Embryonic facial prominence (tissue), 1 donor: ENCODE measurements around the gene PPP1R3E.
"Not testable (repeated sequence)": the region's sequence is repeated elsewhere in the genome, so short reads cannot be mapped to it uniquely, and the experiment has no call there.

Experiments used
- DNase-seq: peaks from one replicate; pipeline ENCODE4 v3.0.0-alpha.2; 2016; ENCODE audit errors: extremely low spot score

Gene PPP1R3E

DNA sequence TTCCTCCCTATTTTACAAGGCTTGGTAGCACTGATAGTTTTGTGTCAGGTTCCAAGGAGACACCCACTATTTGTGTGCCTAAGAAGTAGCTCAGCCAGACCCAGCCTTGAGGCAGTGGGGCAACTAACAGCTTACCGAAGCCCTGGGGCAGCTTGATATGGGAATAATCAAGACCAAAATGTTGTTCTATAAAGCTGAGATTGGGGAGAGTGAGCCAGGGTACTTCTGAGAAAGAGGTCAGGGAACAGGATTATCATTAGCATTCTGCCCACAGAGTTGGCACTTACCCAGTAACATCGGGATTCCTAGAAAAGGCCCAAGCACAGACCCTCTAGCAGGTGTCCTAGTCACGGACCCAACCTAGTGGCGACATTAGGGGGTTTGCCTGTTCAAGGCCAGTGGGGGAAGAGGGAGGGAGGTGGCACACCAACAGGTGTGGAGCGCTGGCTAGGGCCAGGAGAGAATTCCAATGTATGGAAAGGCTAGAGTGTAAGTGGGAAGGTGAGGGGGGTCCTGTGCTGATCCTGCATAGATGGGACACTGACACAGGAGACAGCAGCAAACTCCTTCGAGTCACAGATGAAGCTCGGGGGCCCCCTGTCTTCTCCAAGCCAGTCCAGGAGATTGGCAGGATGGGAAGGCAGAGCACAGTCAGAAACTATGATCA is 4.9 kb downstream of the PPP1R3E start:
- no peak for DNase-seq

DNA sequence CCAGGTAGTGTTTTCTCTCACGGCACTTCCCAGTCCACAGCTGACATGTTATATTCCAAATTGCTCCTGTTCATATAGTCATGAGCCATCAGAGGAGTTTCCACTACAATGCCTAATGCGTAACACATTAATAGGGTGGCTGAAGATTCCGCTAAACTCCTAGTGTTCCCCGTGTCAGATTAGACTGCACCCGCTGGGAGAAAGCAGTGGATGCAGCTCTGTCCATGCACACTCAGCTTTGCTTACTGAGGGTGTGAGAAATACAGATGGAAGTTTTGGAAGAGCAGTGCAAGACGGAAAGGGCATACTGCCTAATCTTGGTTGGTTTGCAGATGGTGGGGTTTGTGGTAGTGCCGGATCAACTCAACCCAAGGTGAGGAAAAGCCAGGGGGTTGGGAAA is 5.6 kb downstream of the PPP1R3E start:
- DNase-seq: no peak

DNA sequence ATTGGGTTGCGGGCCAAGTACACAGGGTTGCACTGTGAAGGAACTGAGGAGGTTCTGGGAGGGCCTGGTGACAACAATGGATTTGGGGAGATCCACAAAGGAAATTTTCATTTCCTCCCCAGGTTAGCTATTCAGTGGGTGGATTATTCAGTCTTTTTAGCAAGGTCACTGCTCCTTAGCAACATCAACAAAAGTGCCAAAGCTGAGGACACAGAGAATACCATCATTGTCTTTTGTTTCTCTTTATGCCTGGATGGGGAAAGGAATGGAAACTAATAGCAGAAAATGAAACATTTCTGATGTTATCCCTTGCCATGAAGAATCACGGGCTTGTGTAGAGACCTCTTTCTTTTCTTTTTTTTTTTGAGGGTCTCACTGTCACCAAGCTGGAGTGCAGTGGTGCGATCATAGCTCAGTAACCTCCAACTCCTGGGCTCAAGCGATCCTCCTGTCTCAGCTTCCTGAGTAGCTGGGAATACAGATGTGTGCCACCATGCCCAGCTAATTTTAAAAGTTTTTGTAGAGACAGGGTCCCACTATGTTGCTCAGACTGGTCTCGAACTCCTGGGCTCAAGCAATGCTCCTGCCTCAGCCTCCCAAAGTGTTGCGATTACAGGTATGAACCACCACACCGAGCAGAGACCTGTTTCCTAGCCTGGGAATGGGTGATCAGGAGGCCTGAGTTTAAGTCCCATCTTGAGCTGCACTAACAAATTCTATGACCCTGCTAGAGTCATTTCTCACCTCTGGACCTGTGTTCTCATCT is 6.5 kb downstream of the PPP1R3E start:
- no peak for DNase-seq

DNA sequence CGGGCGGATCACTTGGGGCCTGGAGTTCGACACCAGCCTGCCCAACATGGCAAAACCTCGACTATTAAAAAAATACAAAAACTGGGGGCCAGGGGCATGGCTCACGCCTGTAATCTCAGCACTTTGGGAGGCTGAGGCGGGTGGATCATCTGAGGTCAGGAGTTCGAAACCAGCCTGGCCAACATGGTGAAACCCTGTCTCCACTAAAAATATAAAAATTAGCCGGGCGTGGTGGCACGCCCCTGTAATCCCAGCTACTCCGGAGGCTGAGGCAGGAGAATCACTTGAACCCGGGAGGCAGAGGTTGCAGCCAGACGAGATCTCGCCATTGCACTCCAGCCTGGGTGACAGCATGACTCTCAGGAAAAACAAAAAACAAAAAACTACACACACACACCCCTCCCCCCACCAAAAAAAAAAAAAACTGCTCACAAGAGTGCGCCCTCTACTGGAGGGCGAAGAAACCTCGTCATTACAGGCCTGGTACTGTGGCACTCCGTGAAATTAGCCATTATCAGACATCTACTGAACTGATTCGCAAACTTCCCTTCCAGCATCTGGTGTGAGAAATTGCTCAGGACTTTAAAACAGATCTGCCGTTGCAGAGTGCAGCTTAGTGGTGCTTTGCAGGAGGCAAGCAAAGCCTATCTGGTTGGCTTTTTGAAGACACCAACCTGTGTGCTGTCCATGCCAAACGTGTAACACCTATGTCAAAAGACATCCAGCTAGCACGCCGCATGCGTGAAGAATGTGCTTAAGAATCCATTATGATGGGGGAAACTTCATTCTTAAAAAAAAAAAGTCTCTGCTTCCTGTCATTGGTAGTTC is 7.7 kb downstream of the PPP1R3E start:
- DNase-seq: no peak

DNA sequence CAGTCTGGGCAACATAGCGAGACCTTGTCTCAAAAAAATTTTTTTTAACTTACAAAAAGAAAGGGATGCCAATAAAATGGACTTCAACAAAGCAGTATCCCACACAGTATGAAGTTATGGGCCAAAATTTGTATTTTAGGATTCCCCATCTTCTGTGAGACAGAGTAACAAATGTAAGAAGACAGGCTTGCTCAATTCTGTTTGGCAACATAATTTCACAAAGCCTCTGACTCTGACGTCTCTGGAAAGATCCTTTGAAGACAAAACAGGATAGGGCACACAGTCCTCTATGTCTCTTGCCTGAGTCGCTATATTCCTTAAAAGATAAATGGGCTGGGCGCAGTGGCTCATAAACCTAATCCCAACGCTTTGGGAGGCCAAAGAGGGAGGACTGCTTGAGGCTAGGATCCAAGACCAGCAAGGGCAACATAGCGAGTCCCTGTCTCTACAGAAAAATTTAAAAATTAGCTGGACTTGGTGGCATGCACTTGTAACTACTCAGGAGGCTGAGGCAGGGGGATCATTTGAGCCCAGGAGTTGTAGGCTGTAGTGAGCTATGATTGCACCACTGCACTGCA is 15.7 kb downstream of the PPP1R3E start:
- no peak for DNase-seq

DNA sequence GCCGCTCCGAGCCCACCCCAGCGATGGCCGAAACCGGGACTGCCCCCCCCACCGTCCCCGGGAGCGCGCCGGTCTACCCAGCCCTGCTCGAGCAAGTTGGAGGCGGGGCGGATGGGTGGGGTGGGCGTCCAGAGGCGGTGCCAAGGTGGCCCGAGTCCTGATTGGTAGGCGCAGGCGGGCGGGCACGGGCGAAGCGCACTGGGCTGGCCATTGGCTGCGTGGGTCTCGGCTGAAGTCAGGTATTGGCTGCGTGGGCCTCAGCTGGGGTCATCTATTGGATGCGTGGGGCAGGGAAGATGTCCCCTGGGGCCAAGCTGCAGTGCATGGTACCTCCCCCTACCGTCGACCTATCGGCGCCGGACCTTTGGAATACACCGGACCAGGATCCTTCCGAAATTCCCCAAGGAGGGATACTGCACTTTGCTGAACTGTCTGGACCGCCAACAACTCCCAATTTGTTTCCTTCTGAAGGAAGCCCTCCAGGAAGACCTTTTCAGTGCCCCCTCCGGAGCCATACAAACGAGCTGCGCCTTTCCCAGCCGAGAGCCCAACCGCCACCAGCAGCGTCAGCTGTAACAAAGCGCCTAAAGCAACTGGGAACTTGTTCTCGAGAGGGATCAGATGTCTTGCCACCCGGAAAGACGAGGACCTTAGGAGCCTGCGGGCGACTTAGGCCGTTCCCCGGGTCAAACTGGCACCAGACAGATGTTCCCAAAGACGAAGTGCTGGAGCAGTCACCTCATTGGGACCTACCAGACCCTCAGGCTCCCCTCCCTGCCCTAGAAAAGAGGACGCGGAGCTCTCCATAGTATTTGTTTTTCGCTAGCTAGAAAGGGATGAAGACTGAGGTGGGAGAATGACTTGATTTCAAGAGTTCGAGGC is 16.4 kb downstream of the PPP1R3E start, which contains the start of gene HOMEZ:
Gene HOMEZ, minus strand, starts transcription at position 113 of the 882 bp plus-strand sequence. CDS start 180 bp downstream, outside the sequence.
- DNase-seq: peak; percentile 93

DNA sequence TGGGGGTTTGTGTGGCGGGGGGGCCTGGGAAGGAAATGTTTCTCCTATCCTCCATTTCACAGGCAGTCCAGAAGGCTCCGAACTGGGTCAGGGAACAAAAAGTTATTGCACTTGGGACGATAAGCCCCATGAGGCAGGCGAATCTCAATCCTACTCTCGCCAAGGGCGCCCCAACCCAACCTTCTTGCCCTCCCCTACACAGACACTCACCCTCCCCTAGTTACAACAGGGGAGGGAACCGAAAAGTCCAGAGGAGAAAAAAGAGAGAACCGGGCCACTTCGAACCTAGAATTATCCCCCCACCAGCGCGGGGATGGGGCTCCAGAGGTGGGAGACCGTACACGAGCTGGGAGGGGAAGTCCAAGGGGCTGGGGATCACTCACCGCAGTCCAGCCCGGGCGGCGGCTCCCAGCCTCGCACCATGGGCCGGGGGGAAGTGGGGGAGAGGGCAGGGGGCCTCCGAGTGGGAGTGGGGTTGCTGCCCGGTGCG is 17.1 kb downstream of the PPP1R3E start:
- no peak for DNase-seq

DNA sequence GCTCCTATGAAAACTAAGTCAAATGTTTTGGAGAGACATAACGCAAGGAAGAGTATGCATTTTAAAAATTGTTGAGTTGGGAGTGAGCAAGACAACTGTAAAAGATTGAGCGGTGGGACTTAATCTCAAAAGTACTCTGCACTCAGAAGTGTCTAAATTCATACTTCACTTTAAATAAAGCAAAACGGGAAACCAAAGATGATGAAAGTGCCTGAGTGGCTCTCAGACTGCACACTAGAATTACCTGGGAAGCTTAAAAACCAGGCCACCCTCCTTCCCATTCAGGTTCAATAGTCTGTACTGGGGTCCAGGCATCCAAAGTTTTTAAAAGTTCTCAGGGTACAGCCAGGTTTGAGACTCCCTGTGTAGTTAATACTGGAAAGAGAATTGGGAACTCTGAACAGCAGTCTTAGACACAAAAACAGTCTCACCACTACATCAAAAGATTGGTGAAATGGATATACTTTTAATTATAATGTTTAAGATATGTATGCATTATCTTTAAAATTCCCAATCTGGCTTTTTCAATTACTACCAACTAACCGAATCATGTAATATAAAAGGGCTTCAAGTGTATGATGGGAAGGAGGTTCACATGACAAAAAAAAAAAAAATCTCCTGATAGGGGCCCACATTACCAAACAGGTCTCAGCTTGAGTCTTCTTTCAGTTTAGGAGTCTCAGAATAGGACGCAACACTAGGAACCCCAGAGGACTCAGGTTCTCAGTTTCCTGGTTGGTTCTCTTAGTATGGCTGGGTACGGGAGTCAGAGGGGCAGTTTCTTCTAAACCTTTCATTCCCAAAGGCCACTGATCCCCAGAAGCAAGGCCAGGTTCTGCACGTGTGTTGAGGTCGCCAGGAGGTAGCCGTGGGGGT is 17.8 kb downstream of the PPP1R3E start:
- DNase-seq: no peak

DNA sequence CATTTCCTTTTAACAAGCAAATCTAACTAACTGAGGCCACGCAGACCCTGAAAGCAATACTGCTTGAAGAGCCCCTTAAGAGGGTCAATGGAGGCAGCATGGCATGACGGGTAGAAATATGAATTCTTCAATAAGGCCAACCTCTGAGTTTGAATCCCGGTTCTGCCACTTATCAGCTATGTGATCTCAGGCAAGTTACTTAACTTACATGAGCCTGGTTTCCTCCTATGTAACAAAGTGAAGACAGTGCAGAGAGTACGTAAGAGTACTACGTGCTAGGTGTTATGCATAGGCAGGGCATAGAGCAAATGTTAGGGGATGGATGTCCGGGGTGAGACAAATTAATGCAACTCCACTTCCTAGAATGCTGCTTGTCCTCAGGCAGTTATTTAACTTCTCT is 21.4 kb downstream of the PPP1R3E start:
- no peak for DNase-seq

DNA sequence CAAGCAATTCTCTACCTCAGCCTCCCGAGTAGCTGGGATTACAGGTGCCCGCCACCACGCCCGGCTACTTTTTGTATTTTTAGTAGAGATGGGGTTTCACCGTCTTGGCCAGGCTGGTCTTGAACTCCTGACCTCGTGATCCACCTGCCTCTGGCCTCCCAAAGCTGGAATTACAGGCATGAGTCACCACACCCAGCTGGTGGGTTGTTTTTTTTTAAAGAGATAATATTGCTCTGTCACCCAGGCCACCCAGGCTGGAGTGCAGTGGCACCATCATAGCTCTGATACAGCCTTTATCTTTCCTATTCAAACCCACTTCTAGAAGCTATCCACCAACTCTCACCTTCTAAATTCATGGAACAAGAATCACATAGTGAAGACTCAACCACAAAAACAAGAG is 24.7 kb downstream of the PPP1R3E start:
- DNase-seq: not testable (repeated sequence)

DNA sequence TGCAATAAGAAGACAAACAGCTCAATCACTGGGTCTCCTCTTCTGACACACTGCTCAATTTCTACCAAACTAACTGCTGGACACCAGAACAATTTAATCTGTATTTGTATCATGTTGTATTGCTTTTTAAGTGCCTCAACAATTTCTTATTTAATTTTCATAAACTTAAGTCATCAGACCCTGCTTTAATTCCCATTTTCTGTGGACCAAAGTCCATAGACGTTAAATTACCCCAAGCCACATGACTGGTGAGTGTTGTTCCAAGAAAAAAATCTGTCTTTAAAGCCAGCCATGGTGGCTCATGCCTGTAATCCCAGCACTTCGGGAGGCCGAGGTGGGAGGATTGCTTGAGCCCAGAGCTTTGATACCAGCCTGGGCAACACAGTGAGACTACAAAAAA is 25.5 kb downstream of the PPP1R3E start:
- DNase-seq: no peak

DNA sequence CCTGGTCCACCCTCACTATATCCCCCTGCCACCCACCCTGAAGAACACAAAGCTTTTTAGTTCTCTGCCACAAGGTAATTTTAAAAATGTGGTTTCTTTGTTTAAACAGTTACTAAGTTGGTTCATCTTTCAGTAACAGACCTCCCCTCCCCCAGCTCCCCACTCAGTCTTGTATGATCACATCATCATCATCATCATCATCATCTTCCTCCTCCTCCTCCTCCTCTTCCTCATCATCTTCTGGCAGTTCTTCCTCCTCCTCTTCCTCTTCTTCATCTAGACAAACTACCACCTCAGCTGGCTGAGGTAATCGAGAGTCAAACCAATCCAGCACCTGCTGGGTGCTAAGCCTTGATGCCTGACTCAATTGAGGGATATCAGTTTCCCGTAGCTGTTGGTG is 27.2 kb downstream of the PPP1R3E start:
- no peak for DNase-seq

DNA sequence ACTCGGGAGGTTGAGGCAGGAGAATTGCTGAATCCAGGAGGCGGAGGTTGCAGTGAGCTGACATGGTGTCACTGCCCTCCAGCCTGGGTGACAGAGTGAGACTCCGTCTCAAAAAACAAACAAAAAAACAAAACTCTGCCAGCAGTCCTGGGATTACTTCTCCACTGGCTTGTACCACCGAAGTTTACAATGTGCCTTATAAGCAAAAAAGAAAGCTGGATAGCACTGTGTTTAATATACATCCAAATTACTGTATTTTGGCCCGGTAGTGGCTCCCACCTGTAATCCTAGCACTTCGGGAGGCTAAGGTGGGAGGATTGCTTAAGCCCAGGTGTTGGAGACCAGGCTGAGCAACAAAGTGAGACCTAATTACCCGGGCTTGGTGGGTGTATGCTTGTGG is 33.5 kb downstream of the PPP1R3E start:
- no peak for DNase-seq

DNA sequence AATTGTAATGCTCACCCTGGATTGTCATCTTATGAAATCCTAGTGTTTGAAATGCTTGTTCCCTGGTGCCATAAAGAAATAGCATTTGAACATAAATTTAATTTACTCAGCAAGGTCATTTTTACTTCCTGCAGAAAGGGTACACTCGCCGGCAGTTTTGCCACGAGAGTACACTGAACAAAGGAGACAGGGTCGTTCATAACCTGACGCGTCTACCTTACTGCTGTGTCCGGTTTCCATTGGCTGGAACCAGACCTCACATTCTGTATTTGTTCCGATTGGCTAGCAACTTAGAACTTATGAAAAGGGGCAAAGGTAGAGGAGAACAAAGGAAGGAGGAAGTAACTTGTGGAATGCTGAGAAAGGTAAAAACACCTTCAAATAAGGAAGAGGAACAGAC is 41.8 kb downstream of the PPP1R3E start:
- DNase-seq: not testable (repeated sequence)

DNA sequence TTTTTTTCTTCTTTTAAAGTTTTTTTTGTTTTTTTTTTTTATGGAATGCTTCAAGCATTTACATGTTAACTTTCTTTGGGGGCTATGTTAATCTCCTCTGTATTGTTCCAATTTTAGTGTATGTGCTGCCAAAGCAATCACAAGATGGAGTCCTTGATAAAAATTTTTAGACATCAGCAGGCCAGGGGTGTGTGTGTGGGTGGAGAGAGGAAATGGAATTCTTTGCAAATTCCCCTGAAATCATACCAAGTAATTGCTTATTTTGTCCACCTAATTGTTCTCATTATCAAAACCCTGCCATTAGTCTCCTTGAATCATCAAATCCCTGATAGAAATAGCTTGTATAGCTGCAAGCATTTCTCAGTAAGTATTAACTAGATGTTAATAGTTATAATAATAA is 43.2 kb downstream of the PPP1R3E start:
- no peak for DNase-seq

DNA sequence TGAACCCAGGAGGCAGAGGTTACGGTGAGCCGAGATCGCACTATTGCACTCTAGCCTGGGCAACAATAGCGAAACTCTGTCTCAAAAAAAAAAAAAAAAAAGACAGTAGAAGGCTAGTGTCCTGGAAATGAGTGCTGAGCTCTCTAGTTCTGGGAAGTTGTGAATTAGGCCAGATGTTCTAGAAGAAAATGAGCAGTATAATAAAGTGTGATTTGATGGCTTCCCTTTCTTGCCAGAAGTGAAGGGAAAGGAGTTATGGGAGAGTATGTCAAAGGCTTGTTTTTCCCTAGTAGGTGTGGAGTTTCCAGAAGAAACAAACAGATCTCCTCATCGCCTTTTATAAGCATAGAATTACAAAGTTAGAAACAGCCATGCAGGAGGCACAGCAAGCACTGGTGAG is 44.4 kb downstream of the PPP1R3E start:
- no peak for DNase-seq

DNA sequence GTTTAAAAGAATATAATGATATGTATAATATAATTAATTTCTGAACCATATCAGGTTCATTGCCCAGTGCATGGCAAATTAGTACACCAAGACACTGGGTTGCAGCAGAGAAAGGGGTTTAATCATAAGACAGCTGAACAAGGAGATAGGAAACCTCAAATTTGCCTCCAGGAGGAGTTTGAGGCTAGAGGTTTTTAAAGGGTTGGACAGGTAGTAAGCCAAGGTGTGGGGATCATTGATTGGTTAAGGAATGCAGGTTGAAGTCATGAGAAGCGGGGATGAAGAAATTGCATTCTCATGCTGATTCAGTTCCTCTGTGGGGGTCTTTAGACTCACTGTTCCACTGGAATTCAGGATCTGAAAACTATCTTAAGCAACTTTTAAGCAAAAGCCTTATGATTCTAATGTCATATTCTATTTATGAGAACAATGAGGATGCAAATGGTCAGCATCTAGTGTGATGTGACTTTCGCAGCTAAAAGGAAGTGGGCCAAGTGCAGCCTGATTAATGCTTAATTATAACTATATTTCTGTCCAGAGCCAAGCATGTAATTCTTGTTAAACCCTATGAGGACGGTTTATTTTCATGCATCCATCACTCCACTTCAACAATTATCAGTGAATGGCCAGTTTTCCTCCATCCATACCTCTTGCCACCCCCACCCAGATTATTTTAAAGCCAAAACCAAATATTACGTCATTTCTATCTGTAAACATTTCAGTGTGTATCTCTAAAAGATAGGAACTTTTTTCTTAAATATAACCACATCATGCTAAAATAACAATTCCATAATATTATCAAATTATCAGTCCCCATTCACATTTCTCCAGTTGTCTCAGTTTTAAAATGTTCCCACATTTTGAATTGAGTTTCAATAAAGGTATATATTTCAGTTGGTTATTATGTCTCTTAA is 50.0 kb downstream of the PPP1R3E start:
- DNase-seq: no peak

DNA sequence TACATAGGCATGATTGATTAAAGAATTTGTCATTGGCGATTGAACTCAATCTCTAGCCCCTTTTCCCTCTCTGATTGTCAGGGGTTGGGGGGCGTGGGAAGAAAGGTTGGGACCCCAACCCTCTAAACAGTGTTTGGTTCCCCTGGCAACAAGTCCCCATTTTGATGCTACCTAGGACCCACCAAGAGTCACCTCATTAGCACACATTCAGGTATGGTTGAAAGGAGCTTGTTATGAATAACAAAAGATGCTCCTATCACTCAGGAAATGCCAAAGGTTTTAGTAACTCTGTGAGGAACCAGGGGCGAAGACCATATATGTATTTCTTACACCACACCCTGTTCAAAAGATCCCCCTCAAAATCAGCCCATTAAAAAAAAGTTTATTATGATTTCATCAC is 50.7 kb downstream of the PPP1R3E start:
- no peak for DNase-seq

DNA sequence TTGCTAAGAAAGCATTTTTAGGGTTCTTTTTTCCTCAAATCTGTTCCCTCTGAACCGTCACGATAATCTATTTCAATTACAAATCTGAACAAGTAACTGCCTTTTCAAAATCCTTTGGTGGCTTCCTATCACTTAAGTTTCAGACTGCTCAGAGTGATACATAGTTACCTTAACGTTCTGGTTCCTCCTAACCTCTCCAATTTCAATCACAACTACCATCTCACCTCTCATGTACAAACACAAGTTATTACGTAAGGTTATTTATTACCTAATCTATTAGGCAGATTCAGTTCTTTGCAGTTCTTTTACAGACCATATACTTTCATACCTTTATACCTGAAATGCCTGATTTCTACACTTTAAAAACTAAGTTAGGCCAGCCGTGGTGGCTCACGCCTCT is 52.8 kb downstream of the PPP1R3E start:
- DNase-seq: no peak
